ENCODE data around the gene DIAPH3.

The DIAPH3 gene

GRCh38 chr13:60139272-60139671, 24.5 kb downstream of the DIAPH3 start:
- no peak for DNase-seq (ENCODE audit: insufficient read length, low spot score)
- TF ChIP-seq SPI1 (IDR thresholded peaks at IDR 0.05; ENCODE audit: low read depth, low read length) (no peak), POU2F2 (IDR thresholded peaks at IDR 0.05; ENCODE audit: low read depth, low read length) (no peak), PAX5 (IDR thresholded peaks at IDR 0.05; ENCODE audit: insufficient read depth, low read length, severe bottlenecking) (no peak), POLR2A (IDR thresholded peaks at IDR 0.05; ENCODE audit: low read depth, low read length) (no peak), POLR2AphosphoS5 (IDR thresholded peaks at IDR 0.05; ENCODE audit: low read depth, low read length) (no peak), TAF1 (IDR thresholded peaks at IDR 0.05; ENCODE audit: low read depth, low read length) (no peak)
- no peak for FAIRE-seq

GRCh38 chr13:60138674-60139073, 25.1 kb downstream of the DIAPH3 start:
- no peak for FAIRE-seq

DNA sequence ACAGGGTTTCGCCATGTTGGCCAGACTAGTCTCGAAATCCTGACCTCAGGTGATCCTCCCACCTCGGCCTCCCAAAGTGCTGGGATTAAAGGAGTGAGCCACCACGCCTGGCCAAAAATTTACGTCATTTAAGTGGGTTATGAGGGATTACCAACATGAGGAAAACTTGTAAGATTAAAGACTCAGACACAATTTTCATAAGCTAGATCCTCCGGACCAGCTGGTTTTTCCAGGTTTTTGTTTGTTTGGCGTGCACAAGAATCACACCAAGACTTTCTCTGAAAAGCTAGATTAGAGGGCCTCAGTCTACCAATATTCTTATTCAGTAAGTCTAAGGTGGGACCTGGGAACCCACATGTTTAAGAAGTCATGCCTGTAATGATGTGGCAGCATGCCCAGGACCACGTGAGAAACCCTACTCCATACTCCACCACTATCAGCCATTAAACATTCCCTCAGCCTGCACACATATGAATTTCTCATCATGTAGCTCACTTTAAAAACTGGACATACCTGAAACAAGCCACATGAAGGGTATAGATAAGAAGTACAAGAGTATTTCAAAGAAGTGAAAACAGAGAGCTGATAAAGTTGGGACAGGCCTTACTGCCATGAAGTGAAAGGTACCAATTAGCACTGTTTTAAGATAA, 25.7 kb downstream of the DIAPH3 start:
- FAIRE-seq (no peak), DNase-seq (ENCODE audit: insufficient read length, low spot score) (no peak)
- no peak for TF ChIP-seq POLR2A (IDR thresholded peaks at IDR 0.05; ENCODE audit: low read depth, low read length)
- no peak for TF ChIP-seq SPI1 (IDR thresholded peaks at IDR 0.05; ENCODE audit: low read depth, low read length)
- TF ChIP-seq POU2F2 (IDR thresholded peaks at IDR 0.05; ENCODE audit: low read depth, low read length), result no peak
- no peak for TF ChIP-seq TAF1 (IDR thresholded peaks at IDR 0.05; ENCODE audit: low read depth, low read length)
- no peak for TF ChIP-seq POLR2AphosphoS5 (IDR thresholded peaks at IDR 0.05; ENCODE audit: low read depth, low read length)
- no peak for TF ChIP-seq PAX5 (IDR thresholded peaks at IDR 0.05; ENCODE audit: insufficient read depth, low read length, severe bottlenecking)

More at GRCh38 chr13:60138674-60139073, 25.1 kb downstream of the DIAPH3 start:
- TF ChIP-seq POU2F2 (IDR thresholded peaks at IDR 0.05; ENCODE audit: low read depth, low read length) (no peak), TAF1 (IDR thresholded peaks at IDR 0.05; ENCODE audit: low read depth, low read length) (no peak), PAX5 (IDR thresholded peaks at IDR 0.05; ENCODE audit: insufficient read depth, low read length, severe bottlenecking) (no peak), SPI1 (IDR thresholded peaks at IDR 0.05; ENCODE audit: low read depth, low read length) (no peak), POLR2AphosphoS5 (IDR thresholded peaks at IDR 0.05; ENCODE audit: low read depth, low read length) (no peak), POLR2A (IDR thresholded peaks at IDR 0.05; ENCODE audit: low read depth, low read length) (no peak)
- DNase-seq (ENCODE audit: insufficient read length, low spot score), result no peak

- TF ChIP-seq POLR2A (IDR thresholded peaks at IDR 0.05; ENCODE audit: low read depth, low read length) (no peak), TAF1 (IDR thresholded peaks at IDR 0.05; ENCODE audit: low read depth, low read length) (no peak), POU2F2 (IDR thresholded peaks at IDR 0.05; ENCODE audit: low read depth, low read length) (no peak), SPI1 (IDR thresholded peaks at IDR 0.05; ENCODE audit: low read depth, low read length) (no peak), PAX5 (IDR thresholded peaks at IDR 0.05; ENCODE audit: insufficient read depth, low read length, severe bottlenecking) (no peak), POLR2AphosphoS5 (IDR thresholded peaks at IDR 0.05; ENCODE audit: low read depth, low read length) (no peak)
- DNase-seq (ENCODE audit: insufficient read length, low spot score) (no peak), FAIRE-seq (no peak)
Measured at GRCh38 chr13:60135344-60135743, 28.4 kb downstream of the DIAPH3 start.

- TF ChIP-seq POLR2A (IDR thresholded peaks at IDR 0.05; ENCODE audit: low read depth, low read length) (no peak), POU2F2 (IDR thresholded peaks at IDR 0.05; ENCODE audit: low read depth, low read length) (no peak), PAX5 (IDR thresholded peaks at IDR 0.05; ENCODE audit: insufficient read depth, low read length, severe bottlenecking) (no peak), SPI1 (IDR thresholded peaks at IDR 0.05; ENCODE audit: low read depth, low read length) (no peak), POLR2AphosphoS5 (IDR thresholded peaks at IDR 0.05; ENCODE audit: low read depth, low read length) (no peak), TAF1 (IDR thresholded peaks at IDR 0.05; ENCODE audit: low read depth, low read length) (no peak)
- no peak for DNase-seq (ENCODE audit: insufficient read length, low spot score)
- FAIRE-seq, result no peak
Measured at GRCh38 chr13:60134376-60134775, 29.4 kb downstream of the DIAPH3 start.

DNA sequence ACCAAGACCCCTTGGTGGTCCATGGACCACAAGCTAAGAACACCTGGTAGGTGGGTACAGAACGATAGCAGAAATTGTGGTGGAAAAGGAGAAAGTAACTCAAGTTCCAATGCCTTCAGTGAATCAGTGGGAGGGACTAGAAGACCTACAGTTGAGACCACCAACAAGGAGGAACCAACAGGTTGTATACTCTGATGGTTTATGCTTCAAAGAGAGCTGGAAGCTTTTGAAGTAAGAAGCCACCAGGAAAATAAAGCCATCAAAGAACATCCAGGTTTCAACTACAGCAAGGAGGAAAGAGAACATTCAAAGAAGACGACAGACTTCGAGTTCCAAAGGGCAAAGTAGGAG, 42.4 kb downstream of the DIAPH3 start:
- FAIRE-seq, result no peak
- TF ChIP-seq POLR2AphosphoS5 (IDR thresholded peaks at IDR 0.05; ENCODE audit: low read depth, low read length), result no peak
- no peak for TF ChIP-seq POLR2A (IDR thresholded peaks at IDR 0.05; ENCODE audit: low read depth, low read length)
- TF ChIP-seq PAX5 (IDR thresholded peaks at IDR 0.05; ENCODE audit: insufficient read depth, low read length, severe bottlenecking), result no peak
- no peak for TF ChIP-seq TAF1 (IDR thresholded peaks at IDR 0.05; ENCODE audit: low read depth, low read length)
- no peak for TF ChIP-seq POU2F2 (IDR thresholded peaks at IDR 0.05; ENCODE audit: low read depth, low read length)
- DNase-seq (ENCODE audit: insufficient read length, low spot score), result no peak

GRCh38 chr13:60120617-60121336, 43.0 kb downstream of the DIAPH3 start:
- TF ChIP-seq TAF1 (IDR thresholded peaks at IDR 0.05; ENCODE audit: low read depth, low read length) (no peak), SPI1 (IDR thresholded peaks at IDR 0.05; ENCODE audit: low read depth, low read length) (no peak), PAX5 (IDR thresholded peaks at IDR 0.05; ENCODE audit: insufficient read depth, low read length, severe bottlenecking) (no peak), POLR2A (IDR thresholded peaks at IDR 0.05; ENCODE audit: low read depth, low read length) (no peak), POU2F2 (IDR thresholded peaks at IDR 0.05; ENCODE audit: low read depth, low read length) (no peak), POLR2AphosphoS5 (IDR thresholded peaks at IDR 0.05; ENCODE audit: low read depth, low read length) (no peak)
- no peak for DNase-seq (ENCODE audit: insufficient read length, low spot score)
- FAIRE-seq, result no peak

GRCh38 chr13:60118696-60119400, 44.9 kb downstream of the DIAPH3 start:
- TF ChIP-seq POLR2AphosphoS5 (IDR thresholded peaks at IDR 0.05; ENCODE audit: low read depth, low read length), result no peak
- TF ChIP-seq POLR2A (IDR thresholded peaks at IDR 0.05; ENCODE audit: low read depth, low read length), result no peak
- TF ChIP-seq PAX5 (IDR thresholded peaks at IDR 0.05; ENCODE audit: insufficient read depth, low read length, severe bottlenecking), result no peak
- FAIRE-seq (no peak), DNase-seq (ENCODE audit: insufficient read length, low spot score) (no peak)

DNA sequence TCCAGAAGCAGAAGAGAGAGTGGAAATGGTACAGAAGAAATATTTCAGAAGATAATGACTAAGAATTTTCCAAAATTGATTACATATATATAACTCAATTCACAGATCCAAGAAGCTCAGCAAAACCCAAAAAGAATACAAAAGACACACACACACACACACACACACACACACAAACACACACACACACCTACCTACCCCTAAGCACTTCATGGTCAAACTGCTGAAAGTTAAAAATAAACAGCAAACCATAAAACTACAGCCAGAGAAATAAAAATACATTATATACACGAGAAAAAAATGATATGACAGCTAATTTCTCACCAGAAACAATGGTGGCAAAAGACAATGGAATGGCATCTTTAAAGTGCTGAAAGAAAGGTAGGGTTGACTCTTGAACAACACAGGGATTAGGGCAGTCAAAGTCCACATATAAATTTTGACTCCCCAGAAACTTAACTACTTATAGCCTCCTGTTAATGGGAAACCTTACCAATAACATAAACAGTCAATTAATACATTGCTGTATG, 49.2 kb downstream of the DIAPH3 start:
- no peak for FAIRE-seq
- no peak for DNase-seq (ENCODE audit: insufficient read length, low spot score)
- TF ChIP-seq TAF1 (IDR thresholded peaks at IDR 0.05; ENCODE audit: low read depth, low read length) (no peak), SPI1 (IDR thresholded peaks at IDR 0.05; ENCODE audit: low read depth, low read length) (no peak), POU2F2 (IDR thresholded peaks at IDR 0.05; ENCODE audit: low read depth, low read length) (no peak), POLR2A (IDR thresholded peaks at IDR 0.05; ENCODE audit: low read depth, low read length) (no peak), POLR2AphosphoS5 (IDR thresholded peaks at IDR 0.05; ENCODE audit: low read depth, low read length) (no peak), PAX5 (IDR thresholded peaks at IDR 0.05; ENCODE audit: insufficient read depth, low read length, severe bottlenecking) (no peak)
